GM23338 (cell line): ENCODE results near the gene GGA2. TPM values are rescaled to one million over a fixed set of nuclear protein-coding genes. Genes with fewer than 3 reads are reported as not detected.
A peak's percentile ranks its signal among the peaks of the same experiment; 100 is the strongest.

Source experiments
- ATAC-seq: fragments of 200-7000 bp; cut with Tn5 transposase; 3 replicates; pipeline ENCODE4 v1.9.1; 2020
- DNase-seq: peaks from one replicate; pipeline ENCODE4 v3.0.0-alpha.2; 2015; ENCODE audit warnings: low spot score
- H2AFZ ChIP-seq: fragments of 200-600 bp; sonication (generic); 2 replicates; pipeline ENCODE4 v1.8.0; 2016; ENCODE audit warnings: antibody characterized with exemption, mild to moderate bottlenecking, moderate library complexity
- H3F3A ChIP-seq: fragments of 200-600 bp; sonication (generic); replicated peaks from 2 replicates; pipeline ENCODE4 v1.8.0; 2017; ENCODE audit warnings: antibody characterized with exemption, mixed run types, low read depth
- H3K27ac ChIP-seq: fragments of 200-600 bp; sonication (generic); 2 replicates; pipeline ENCODE4 v1.6.1; 2016; ENCODE audit warnings: low read depth
- H3K27me3 ChIP-seq: fragments of 200-600 bp; sonication (generic); 2 replicates; pipeline ENCODE4 v1.8.0; 2016; ENCODE audit warnings: mild to moderate bottlenecking, mixed run types, moderate library complexity; ENCODE audit not compliant: insufficient read depth
- H3K36me3 ChIP-seq: fragments of 200-600 bp; sonication (generic); 2 replicates; pipeline ENCODE4 v1.8.0; 2016; ENCODE audit warnings: mild to moderate bottlenecking; ENCODE audit not compliant: insufficient read depth
- H3K4me1 ChIP-seq: fragments of 200-600 bp; sonication (generic); 2 replicates; pipeline ENCODE4 v1.8.0; 2016; ENCODE audit warnings: mild to moderate bottlenecking, moderate library complexity; ENCODE audit not compliant: insufficient read depth
- H3K4me2 ChIP-seq: fragments of 200-600 bp; sonication (generic); 2 replicates; pipeline ENCODE4 v1.7.1; 2017; ENCODE audit warnings: mixed run types
- H3K4me3 ChIP-seq: fragments of 200-600 bp; sonication (generic); 2 replicates; pipeline ENCODE4 v1.6.1; 2016; ENCODE audit warnings: mixed run types
- H3K79me2 ChIP-seq: fragments of 200-600 bp; sonication (generic); replicated peaks from 2 replicates; pipeline ENCODE4 v1.8.0; 2017; ENCODE audit warnings: mild to moderate bottlenecking; ENCODE audit not compliant: insufficient read depth
- H3K9me2 ChIP-seq: fragments of 200-600 bp; sonication (generic); 2 replicates; pipeline ENCODE4 v1.8.0; 2017; ENCODE audit not compliant: insufficient read depth
- H4K20me1 ChIP-seq: fragments of 200-600 bp; sonication (generic); replicated peaks from 2 replicates; pipeline ENCODE4 v1.8.0; 2017; ENCODE audit warnings: mild to moderate bottlenecking; ENCODE audit not compliant: insufficient read depth
- H3K27ac Mint-ChIP-seq: 2 replicates; pipeline ENCODE4 v1.8.0; 2020; ENCODE audit warnings: inconsistent platforms, mild to moderate bottlenecking, moderate library complexity, mixed read lengths
- H3K27me3 Mint-ChIP-seq: 3 replicates; pipeline ENCODE4 v1.8.0; 2022; ENCODE audit warnings: low read depth, mild to moderate bottlenecking, moderate library complexity, mixed read lengths, inconsistent platforms; ENCODE audit not compliant: insufficient read depth, poor library complexity
- H3K36me3 Mint-ChIP-seq: 3 replicates; pipeline ENCODE4 v1.8.0; 2021; ENCODE audit warnings: low read depth, mild to moderate bottlenecking, inconsistent platforms, moderate library complexity, mixed read lengths
- H3K4me1 Mint-ChIP-seq: 3 replicates; pipeline ENCODE4 v1.8.0; 2020; ENCODE audit warnings: mild to moderate bottlenecking, inconsistent platforms, mixed read lengths
- H3K4me3 Mint-ChIP-seq: 3 replicates; pipeline ENCODE4 v1.8.0; 2021; ENCODE audit warnings: moderate library complexity, mild to moderate bottlenecking, inconsistent platforms, mixed read lengths
- H3K9me3 Mint-ChIP-seq: 3 replicates; pipeline ENCODE4 v1.8.0; 2020; ENCODE audit warnings: moderate library complexity, mild to moderate bottlenecking, inconsistent platforms, mixed read lengths
- CREB1 ChIP-seq: fragments of 250-450 bp; sonication (Bioruptor Pico); IDR thresholded peaks from 2 replicates; pipeline ENCODE4 v1.5.0; 2020; ENCODE audit warnings: low read depth, mild to moderate bottlenecking, moderate library complexity
- CTCF ChIP-seq, 2 experiments: fragments of 200-600 bp in 1 of 2; sonication (generic) in 1 of 2; conservative IDR thresholded peaks; 2 replicates each; pipeline versions ENCODE4 v1.5.1 to v1.6.1; 2016 to 2017; ENCODE audit warnings: antibody characterized with exemption in 2 of 2, low read depth in 2 of 2, mild to moderate bottlenecking in 2 of 2, moderate library complexity in 1 of 2
- ETS1 ChIP-seq: IDR thresholded peaks from 2 replicates; pipeline ENCODE4 v1.6.1; 2016; ENCODE audit warnings: antibody characterized with exemption
- EZH2 ChIP-seq: fragments of 200-600 bp; sonication (generic); IDR thresholded peaks from one replicate; pipeline ENCODE4 v1.8.0; 2017; ENCODE audit warnings: antibody characterized with exemption, mild to moderate bottlenecking, low read depth; ENCODE audit not compliant: unreplicated experiment
- EZH2phosphoT487 ChIP-seq: fragments of 200-600 bp; sonication (generic); IDR thresholded peaks from one replicate; pipeline ENCODE4 v1.8.1; 2018; ENCODE audit warnings: antibody characterized with exemption; ENCODE audit not compliant: unreplicated experiment
- JUNB ChIP-seq: IDR thresholded peaks from one replicate; pipeline ENCODE4 v1.6.1; 2016; ENCODE audit warnings: antibody characterized with exemption; ENCODE audit not compliant: unreplicated experiment
- NANOG ChIP-seq: IDR thresholded peaks from 2 replicates; pipeline ENCODE4 v1.6.1; 2016; ENCODE audit warnings: antibody characterized with exemption, borderline replicate concordance
- POLR2AphosphoS5 ChIP-seq: IDR thresholded peaks from 2 replicates; pipeline ENCODE4 v1.6.1; 2016; ENCODE audit warnings: antibody characterized with exemption, low read depth
- REST ChIP-seq: IDR thresholded peaks from one replicate; pipeline ENCODE4 v1.6.1; 2018; ENCODE audit warnings: antibody characterized with exemption; ENCODE audit not compliant: unreplicated experiment
- STAT1 ChIP-seq: IDR thresholded peaks from one replicate; pipeline ENCODE4 v1.6.1; 2016; ENCODE audit warnings: antibody characterized with exemption; ENCODE audit not compliant: unreplicated experiment
- ZNF114 ChIP-seq: fragments of 250-450 bp; sonication (Bioruptor Pico); IDR thresholded peaks from 2 replicates; pipeline ENCODE4 v1.5.0; 2020; ENCODE audit warnings: mild to moderate bottlenecking, moderate library complexity
- ZNF331 ChIP-seq: fragments of 250-450 bp; sonication (Bioruptor Pico); IDR thresholded peaks from 2 replicates; pipeline ENCODE4 v1.5.0; 2020; ENCODE audit warnings: low read depth, mild to moderate bottlenecking, moderate library complexity
- ZNF462 ChIP-seq: fragments of 250-450 bp; sonication (Bioruptor Pico); IDR thresholded peaks from 2 replicates; pipeline ENCODE4 v1.5.0; 2020; ENCODE audit warnings: mild to moderate bottlenecking, moderate library complexity
- polyA plus RNA-seq: library from polyadenylated mRNA; unstranded; fragments of >200 nt; fragmentation: Nextera tagmentation; extraction: Ambion mirVana; gene quantifications from 2 replicates; pipeline ENCODE4 v1.2.1, GENCODE V29; 2016
- total RNA-seq: library from RNA; depleted of rRNA; stranded (reverse); fragments of >200 nt; shearing (Covaris generic); gene quantifications from 2 replicates; pipeline ENCODE4 v1.2.3, GENCODE V29; 2014

The GGA2 gene
- total and polyA plus RNA-seq, 2 experiments from 2014 or later = 40.3 to 76.6 TPM

GRCh38 chr16:23556881-23557778, 46.8 kb upstream of the GGA2 start, which contains the start of the genes EARS2 and UBFD1:
Gene EARS2 (minus strand): TSS chr16:23557350. CDS start chr16:23557343, 7 bp downstream.
Gene UBFD1 (plus strand): TSS chr16:23557727. CDS start chr16:23557743, 16 bp downstream.
- H3K36me3 Mint-ChIP-seq = peaks cover 42% of the 10 kb centered on the region
- Histone ChIP-seq H3K4me1 (peaks cover 14% of the 10 kb centered on the region), H3K4me2 (peak within 1 kb of the TSS; percentile 85), H3K79me2 (peaks cover 78% of the 10 kb centered on the region), H3K36me3 (peaks cover 35% of the 10 kb centered on the region), H3K27ac (peak within 1 kb of the TSS; percentile 86), H3F3A (peaks cover 14% of the 10 kb centered on the region), H2AFZ (peak within 1 kb of the TSS; percentile 83; the same call in 1 of the 2 replicates), H3K4me3 (peak within 1 kb of the TSS; percentile 90), H4K20me1 (peaks cover 22% of the 10 kb centered on the region), H3K9me2 (no peaks in the 10 kb centered on the region), H3K27me3 (no peaks in the 10 kb centered on the region)
- peak; percentile 36; the same call in 1 of the 2 replicates for TF ChIP-seq ZNF331
- no peak; the same call in 1 of the 2 replicates for TF ChIP-seq ZNF114 (CRISPR knock-in tag)
- no peak for TF ChIP-seq REST
- no peak for TF ChIP-seq STAT1
- TF ChIP-seq ETS1 = peak; percentile 49; the same call in 1 of the 2 replicates
- peak; percentile 58 to 82 for TF ChIP-seq CTCF (conservative IDR thresholded peaks at IDR 0.05; ENCODE audit: low read depth in 2 of 2)
- no peak for TF ChIP-seq EZH2phosphoT487
- no peak for TF ChIP-seq JUNB
- TF ChIP-seq EZH2 = no peak
- peak; percentile 92 for TF ChIP-seq CREB1 (CRISPR knock-in tag)
- TF ChIP-seq ZNF462 = no peak
- TF ChIP-seq NANOG = no peak
- peak; percentile 61 for TF ChIP-seq POLR2AphosphoS5
- H3K27me3 Mint-ChIP-seq = peaks cover 9% of the 10 kb centered on the region
- H3K27ac Mint-ChIP-seq = peak within 1 kb of the TSS; percentile 94
- peaks cover 3% of the 10 kb centered on the region; the same call in 1 of the 3 replicates for H3K9me3 Mint-ChIP-seq
- peaks cover 7% of the 10 kb centered on the region; the same call in 1 of the 3 replicates for H3K4me1 Mint-ChIP-seq
- ATAC-seq (peak; percentile 96), DNase-seq (peak; percentile 99)
- H3K4me3 Mint-ChIP-seq = peak within 1 kb of the TSS; percentile 94
